Measurements from ENCODE around the gene KLHDC4. TPM values are rescaled to one million over a fixed set of nuclear protein-coding genes. Genes with fewer than 3 reads are reported as not detected.

KLHDC4 gene
- total and polyA plus RNA-seq, 12 donors, result 7.8 to 31.7 (median 13.5) TPM

DNA sequence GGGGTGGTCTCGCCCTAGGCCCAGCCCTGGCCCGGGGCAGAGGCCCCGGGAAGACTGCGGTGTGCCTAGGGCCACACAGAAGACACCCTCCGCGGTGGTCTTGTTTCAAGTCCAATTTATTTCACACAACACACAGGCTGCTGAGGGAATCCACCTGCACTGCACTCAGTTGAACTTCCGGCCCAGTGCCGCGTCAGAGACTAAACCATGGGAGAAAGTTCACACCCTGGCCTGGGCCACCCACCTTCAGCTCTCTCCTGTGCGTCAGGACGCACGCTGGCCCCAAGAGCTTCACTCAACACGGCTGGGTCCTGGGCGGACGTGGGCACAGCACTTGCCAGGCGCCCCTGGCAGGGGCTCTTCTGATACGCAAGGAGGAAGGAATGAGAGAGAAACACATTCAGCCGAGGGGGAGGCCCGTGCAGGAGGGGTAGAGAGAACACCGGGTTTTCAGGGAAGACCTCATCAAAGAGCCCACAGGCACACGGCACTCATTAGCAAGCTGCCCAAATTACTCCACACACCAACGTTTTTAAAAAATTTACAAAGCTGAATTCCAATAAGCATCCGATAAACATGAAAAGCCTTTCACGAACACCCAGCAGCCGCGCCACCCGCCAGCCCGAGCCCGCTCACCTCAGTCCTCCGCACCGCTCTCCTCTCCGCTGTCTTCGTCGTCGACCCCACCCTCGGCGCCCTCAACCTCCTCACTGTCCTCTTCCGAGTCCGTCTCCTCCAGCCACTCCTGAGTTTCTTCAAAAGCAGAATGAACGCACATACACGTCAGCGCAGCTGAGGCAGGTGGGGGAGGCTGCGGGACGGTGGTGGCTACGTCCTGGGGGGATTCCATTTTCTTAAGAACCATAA, 57.8 kb downstream of the KLHDC4 start:
- Histone ChIP-seq H3K27me3 (no peaks in the 10 kb centered on the region), H3K36me3 (peaks cover 0 to 78% (median 19%) of the 10 kb centered on the region in 9 donors), H3K9me3 (no peaks in the 10 kb centered on the region), H3K27ac (no peak overlapping the region), H3K4me1 (peaks cover 0 to 4% (median 0%) of the 10 kb centered on the region in 9 donors), H3K4me3 (no peak overlapping the region)
- WGBS, 2 donors, result 94 to 95% methylated on average over 45 of the region's 45 CpGs
- TF ChIP-seq, protein P1, sequence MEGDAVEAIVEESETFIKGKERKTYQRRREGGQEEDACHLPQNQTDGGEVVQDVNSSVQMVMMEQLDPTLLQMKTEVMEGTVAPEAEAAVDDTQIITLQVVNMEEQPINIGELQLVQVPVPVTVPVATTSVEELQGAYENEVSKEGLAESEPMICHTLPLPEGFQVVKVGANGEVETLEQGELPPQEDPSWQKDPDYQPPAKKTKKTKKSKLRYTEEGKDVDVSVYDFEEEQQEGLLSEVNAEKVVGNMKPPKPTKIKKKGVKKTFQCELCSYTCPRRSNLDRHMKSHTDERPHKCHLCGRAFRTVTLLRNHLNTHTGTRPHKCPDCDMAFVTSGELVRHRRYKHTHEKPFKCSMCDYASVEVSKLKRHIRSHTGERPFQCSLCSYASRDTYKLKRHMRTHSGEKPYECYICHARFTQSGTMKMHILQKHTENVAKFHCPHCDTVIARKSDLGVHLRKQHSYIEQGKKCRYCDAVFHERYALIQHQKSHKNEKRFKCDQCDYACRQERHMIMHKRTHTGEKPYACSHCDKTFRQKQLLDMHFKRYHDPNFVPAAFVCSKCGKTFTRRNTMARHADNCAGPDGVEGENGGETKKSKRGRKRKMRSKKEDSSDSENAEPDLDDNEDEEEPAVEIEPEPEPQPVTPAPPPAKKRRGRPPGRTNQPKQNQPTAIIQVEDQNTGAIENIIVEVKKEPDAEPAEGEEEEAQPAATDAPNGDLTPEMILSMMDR (IDR thresholded peaks at IDR 0.05), result no peak
- no peak for DNase-seq
- no peak for ATAC-seq
- intact Hi-C loops (cut with DNase I), result no loop called here

DNA sequence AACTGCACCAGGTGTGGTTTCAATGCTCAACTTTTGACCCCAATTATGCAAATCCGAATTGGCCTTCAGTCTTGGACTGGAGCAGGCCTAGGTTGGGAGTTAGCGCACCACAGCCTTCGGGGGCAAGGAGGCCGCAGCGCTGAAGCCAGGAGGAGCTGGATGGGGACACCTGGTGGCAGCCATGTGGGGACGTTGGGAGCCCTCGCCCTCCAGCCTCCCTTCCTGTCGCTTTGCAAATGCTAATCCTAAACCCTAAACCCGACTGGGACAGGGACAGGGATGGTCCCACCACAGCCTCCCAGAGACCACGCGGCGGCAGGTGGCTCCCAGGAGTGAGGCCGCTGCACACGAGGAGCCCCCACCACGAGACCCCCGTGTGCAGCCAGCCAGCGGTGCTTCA, 58.7 kb downstream of the KLHDC4 start:
- no peak for DNase-seq
- TF ChIP-seq, protein P1 (IDR thresholded peaks at IDR 0.05), result no peak
- peaks cover 0 to 12% (median 0%) of the 10 kb centered on the region in 9 donors for H3K4me1 ChIP-seq
- ATAC-seq, result no peak
- intact Hi-C loops (cut with DNase I), result no loop called here
- no peak overlapping the region for H3K27ac ChIP-seq
- peaks cover 0 to 76% (median 19%) of the 10 kb centered on the region in 9 donors for H3K36me3 ChIP-seq
- 90 to 92% methylated on average over 17 of the region's 17 CpGs for WGBS, 2 donors
- H3K4me3 ChIP-seq, result no peak overlapping the region
- no peaks in the 10 kb centered on the region for H3K27me3 ChIP-seq
- no peaks in the 10 kb centered on the region for H3K9me3 ChIP-seq

DNA sequence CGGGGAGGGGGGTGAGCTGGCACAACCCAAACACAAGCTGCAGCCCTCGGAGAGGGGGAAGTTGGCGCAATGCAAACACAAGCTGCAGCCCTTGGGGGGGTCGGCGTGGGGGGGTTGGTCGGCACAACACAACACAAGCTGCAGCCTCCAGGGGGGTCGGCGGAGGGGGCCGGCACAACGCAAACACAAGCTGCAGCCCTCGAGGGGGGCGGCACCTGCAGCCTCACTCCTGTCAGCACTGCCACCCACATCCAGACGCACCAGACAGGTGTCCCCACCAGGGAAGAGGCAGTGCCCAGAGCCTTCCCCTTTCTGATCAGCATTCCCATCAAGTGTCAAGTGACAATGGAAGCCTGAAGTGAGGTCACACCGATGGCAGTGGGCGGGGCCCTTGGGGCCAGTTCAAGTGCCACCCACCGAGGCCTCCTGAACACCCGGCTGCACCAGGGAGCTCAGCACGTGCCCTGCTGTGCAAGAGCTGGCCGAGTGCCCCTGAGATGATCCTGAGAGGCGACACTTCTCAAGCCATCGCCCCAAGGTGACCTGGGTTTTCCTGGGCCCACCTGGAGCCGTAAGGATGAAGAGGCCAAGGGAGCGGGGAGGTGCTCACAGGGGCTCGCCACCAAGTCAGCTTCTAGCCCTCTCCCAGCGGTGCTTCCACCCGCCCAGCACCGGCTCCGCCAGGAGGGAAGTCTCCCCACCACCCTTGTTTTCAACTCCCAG, 59.3 kb downstream of the KLHDC4 start:
- DNase-seq (no peak), ATAC-seq (no peak)
- WGBS, 2 donors, result 83 to 84% methylated on average over 28 of the region's 28 CpGs
- TF ChIP-seq, protein P1 (IDR thresholded peaks at IDR 0.05), result no peak
- Histone ChIP-seq H3K4me3 (no peak overlapping the region), H3K36me3 (peaks cover 0 to 75% (median 19%) of the 10 kb centered on the region in 9 donors), H3K27me3 (no peaks in the 10 kb centered on the region), H3K27ac (no peak overlapping the region), H3K9me3 (no peaks in the 10 kb centered on the region), H3K4me1 (peaks cover 0 to 14% (median 0%) of the 10 kb centered on the region in 9 donors)
- intact Hi-C loops (cut with DNase I), result no loop called here

DNA sequence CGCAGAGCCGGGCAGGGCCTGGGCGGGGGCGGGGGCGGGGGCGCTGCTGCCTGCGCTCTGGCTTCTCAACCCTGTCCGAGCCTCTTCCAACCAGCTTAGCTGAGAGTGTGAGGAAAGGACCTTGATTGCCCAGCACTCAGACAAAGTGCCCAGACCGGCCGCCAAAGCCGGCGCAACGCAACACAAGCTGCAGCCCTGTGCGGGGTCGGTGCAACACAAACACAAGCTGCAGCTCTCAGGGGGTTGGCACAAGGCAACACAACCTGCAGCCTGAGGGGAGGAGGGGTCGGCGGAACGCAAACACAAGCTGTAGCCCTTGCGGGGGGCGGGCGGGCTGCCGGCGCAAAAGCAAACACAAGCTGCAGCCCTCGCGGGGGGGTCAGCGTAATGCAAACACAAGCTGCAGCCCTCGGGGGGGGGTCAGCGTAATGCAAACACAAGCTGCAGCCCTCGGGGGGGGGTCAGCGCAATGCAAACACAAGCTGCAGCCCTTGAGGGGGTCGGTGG, 60.0 kb downstream of the KLHDC4 start:
- WGBS, 2 donors, result 68 to 78% methylated on average over 31 of the region's 31 CpGs

More for the DNA sequence above, 60.0 kb downstream of the KLHDC4 start:
- Histone ChIP-seq H3K9me3 (no peaks in the 10 kb centered on the region), H3K27ac (no peak overlapping the region), H3K27me3 (no peaks in the 10 kb centered on the region), H3K4me3 (no peak overlapping the region), H3K4me1 (peaks cover 0 to 14% (median 0%) of the 10 kb centered on the region in 9 donors), H3K36me3 (peaks cover 0 to 75% (median 14%) of the 10 kb centered on the region in 9 donors)
- DNase-seq (no peak), ATAC-seq (no peak)
- intact Hi-C loops (cut with DNase I), result no loop called here
- TF ChIP-seq, protein P1 (IDR thresholded peaks at IDR 0.05), result no peak

Measured in heart right ventricle (tissue), 16 donors.